Astrocyte of the spinal cord (primary cell): Measurements from ENCODE around the gene GRIK2.

ENCODE experiments used
- DNase-seq: peaks from one replicate; pipeline ENCODE4 v3.0.0; 2011; ENCODE audit warnings: low read depth, low spot score
- H3K4me3 ChIP-seq: 2 replicates; pipeline ENCODE4 v1.5.1; 2011; ENCODE audit warnings: low read depth, mild to moderate bottlenecking, low read length, moderate library complexity
- CTCF ChIP-seq: IDR thresholded peaks from 2 replicates; pipeline ENCODE4 v1.5.1; 2012; ENCODE audit warnings: low read depth, mild to moderate bottlenecking, low read length, inconsistent platforms
- in situ Hi-C: cut with HindIII; loops from 2 replicates; pipeline ENCODE4 v1.10.0; 2017; ENCODE audit warnings: low sequenced_read_pairs

The GRIK2 gene

GRCh38 chr6:101433141-101433540 lies 39.6 kb downstream of the GRIK2 start:
- TF ChIP-seq CTCF: no peak
- no peak for DNase-seq
- in situ Hi-C loops: no loop called here
- no peak overlapping the region for H3K4me3 ChIP-seq

GRCh38 chr6:101434601-101435000 lies 41.1 kb downstream of the GRIK2 start:
- in situ Hi-C loops: no loop called here
- no peak for DNase-seq
- no peak for TF ChIP-seq CTCF
- H3K4me3 ChIP-seq: no peak overlapping the region

GRCh38 chr6:101435038-101435437 lies 41.5 kb downstream of the GRIK2 start:
- H3K4me3 ChIP-seq: no peak overlapping the region
- TF ChIP-seq CTCF: no peak
- in situ Hi-C loops: no loop called here
- DNase-seq: no peak

GRCh38 chr6:101439790-101440189 lies 46.3 kb downstream of the GRIK2 start:
- in situ Hi-C loops: no loop called here
- H3K4me3 ChIP-seq: no peak overlapping the region
- peak; percentile 9 for DNase-seq
- no peak for TF ChIP-seq CTCF

- DNase-seq: no peak
- no peak for TF ChIP-seq CTCF
- in situ Hi-C loops: no loop called here
These were observed 49.8 kb downstream of the GRIK2 start for GRCh38 chr6:101443315-101443714.

GRCh38 chr6:101444717-101445116 lies 51.2 kb downstream of the GRIK2 start:
- DNase-seq: no peak
- TF ChIP-seq CTCF: no peak
- in situ Hi-C loops: no loop called here
- no peak overlapping the region for H3K4me3 ChIP-seq

More at GRCh38 chr6:101443315-101443714, 49.8 kb downstream of the GRIK2 start:
- no peak overlapping the region for H3K4me3 ChIP-seq

- TF ChIP-seq CTCF: no peak
- peak; percentile 65 for DNase-seq
- H3K4me3 ChIP-seq: no peak overlapping the region
- in situ Hi-C loops: no loop called here
These were observed 52.0 kb downstream of the GRIK2 start for GRCh38 chr6:101445527-101445926.
